ENCODE data around the gene SAP30BP. TPM values are rescaled to one million over a fixed set of nuclear protein-coding genes. Genes with fewer than 3 reads are reported as not detected.

The SAP30BP gene
- total and polyA plus RNA-seq, 10 of the 15 experiments (the other 5 are each of a cell fraction or from before 2014, with no cell fraction given): 57.9 to 166 (median 94.5) TPM

DNA sequence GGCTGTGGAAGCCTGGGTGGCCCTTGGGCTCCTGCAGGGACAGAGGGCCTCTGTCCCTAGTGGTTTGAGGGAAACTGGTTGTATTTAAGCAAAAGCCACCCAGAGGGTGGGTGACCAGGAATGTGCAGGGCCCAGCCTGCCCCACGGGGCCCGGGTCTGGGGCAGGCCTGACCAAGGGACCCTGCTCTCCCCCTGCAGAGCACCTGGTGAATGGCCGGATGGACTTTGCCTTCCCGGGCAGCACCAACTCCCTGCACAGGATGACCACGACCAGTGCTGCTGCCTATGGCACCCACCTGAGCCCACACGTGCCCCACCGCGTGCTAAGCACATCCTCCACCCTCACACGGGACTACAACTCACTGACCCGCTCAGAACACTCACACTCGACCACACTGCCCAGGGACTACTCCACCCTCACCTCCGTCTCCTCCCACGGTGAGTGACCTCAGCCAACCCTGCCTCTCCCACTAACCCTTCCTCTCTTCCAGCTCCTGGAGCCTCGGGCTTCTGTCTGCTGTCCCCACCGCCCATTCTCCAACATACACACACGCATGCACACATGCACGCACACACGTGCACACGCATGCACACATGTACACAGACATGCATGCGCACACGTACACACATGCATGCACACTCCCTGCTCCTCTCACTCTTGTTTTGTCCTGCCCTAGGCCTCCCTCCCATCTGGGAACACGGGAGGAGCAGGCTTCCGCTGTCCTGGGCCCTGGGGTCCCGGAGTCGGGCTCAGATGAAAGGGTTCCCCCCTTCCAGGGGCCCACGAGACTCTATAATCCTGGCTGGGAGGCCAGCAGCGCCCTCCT is 87.5 kb downstream of the SAP30BP start:
- H3K27me3 ChIP-seq (replicated peaks in 1 of 2; ENCODE audit: control insufficient read depth in 2 of 2, insufficient read depth in 2 of 2, low read length in 1 of 2): no peaks in the 10 kb centered on the region
- ChIA-PET SMC1A (ENCODE audit: uncharacterized antibody, unreplicated experiment) (interaction anchor here (1.4 to 1.6 kb wide), 3 partner anchors 10 to 73 kb away, joined by 4 to 10 read pairs (median 5); partner anchors contain the start of gene GALK1), RAD21 (ENCODE audit: unreplicated experiment) (interaction anchor here (1.2 to 2.5 kb wide), 8 partner anchors 10 to 121 kb away, joined by 4 to 32 read pairs (median 8); partner anchors contain the start of genes GALK1, SMIM5 and UNK), POLR2A (interaction anchor here (1.7 to 2.1 kb wide), 2 partner anchors 8 to 10 kb away, joined by 6 to 13 read pairs; partner anchors contain the start of gene GALK1), CTCF (interaction anchor here (0.7 to 4.3 kb wide), 20 partner anchors 10 to 146 kb away, joined by 3 to 75 read pairs (median 14); partner anchors contain the start of genes GALK1, SMIM5, TRIM47 and UNC13D)
- no peak overlapping the region for H2AFZ ChIP-seq (ENCODE audit: control insufficient read depth, low read depth, low read length)
- in situ Hi-C loops (cut with MboI): no loop called here
- no peak for ATAC-seq
- TF ChIP-seq BHLHE40 (IDR thresholded peaks at IDR 0.05; ENCODE audit: borderline replicate concordance in 1 of 2, low read depth in 2 of 2, low read length in 1 of 2): 0 out of 4 replicates have a peak, but pooled peaks of 1 of the 2 experiments have one; percentile 4
- 0 out of 2 replicates have a peak, but pooled peaks have one; percentile 7 for TF ChIP-seq POLR2A (IDR thresholded peaks at IDR 0.05; ENCODE audit: low read depth, low read length)
- peak; percentile 20; the same call in 1 of the 2 replicates for TF ChIP-seq FOXK2 (IDR thresholded peaks at IDR 0.05)
- TF ChIP-seq HDAC2 (IDR thresholded peaks at IDR 0.05): no peak
- no TSS peak for BruUV-seq (replicated peaks)
- DNase-seq (ENCODE audit: low read depth, low spot score): no peak
- no peaks in the 10 kb centered on the region; the same call in 1 of the 2 replicates for H4K20me1 ChIP-seq (ENCODE audit: control insufficient read depth, insufficient read depth)
- H3K79me2 ChIP-seq (ENCODE audit: control insufficient read depth, insufficient read depth, low read length): no peaks in the 10 kb centered on the region
- peaks cover 10% of the 10 kb centered on the region for H3K4me1 ChIP-seq (ENCODE audit: control insufficient read depth, insufficient read depth, low read length)
- no peak overlapping the region for H3K4me2 ChIP-seq (ENCODE audit: control insufficient read depth, insufficient read depth)
- no peaks in the 10 kb centered on the region for H3K36me3 ChIP-seq (ENCODE audit: control insufficient read depth in 2 of 2, insufficient read depth in 2 of 2, low read length in 1 of 2)
- FAIRE-seq: no peak
- WGBS (ENCODE audit: insufficient coverage, insufficient replicate concordance, low lambda C conversion rate, missing lambda C conversion rate): 84% methylated on average over 27 of the region's 27 CpGs
- intact Hi-C loops (cut with micrococcal nuclease; ENCODE audit: unreplicated experiment): loop anchor here (5.0 kb wide), 1 partner anchor 327 kb away; no protein-coding TSS in a partner anchor
- no peaks in the 10 kb centered on the region for H3K9me3 ChIP-seq (replicated peaks; ENCODE audit: control insufficient read depth, insufficient read depth, low read length)
- no peak overlapping the region for H3K9ac ChIP-seq (ENCODE audit: control insufficient read depth, insufficient read depth, low read length)
- no peak overlapping the region for H3K4me3 ChIP-seq
- H3K27ac ChIP-seq (ENCODE audit: control insufficient read depth, insufficient read depth): no peak overlapping the region

GRCh38 chr17:75755205-75755901 is 88.2 kb downstream of the SAP30BP start:
- no peaks in the 10 kb centered on the region for H4K20me1 ChIP-seq (ENCODE audit: control insufficient read depth, insufficient read depth)
- H3K4me3 ChIP-seq: no peak overlapping the region
- no peaks in the 10 kb centered on the region for H3K9me3 ChIP-seq (replicated peaks; ENCODE audit: control insufficient read depth, insufficient read depth, low read length)
- no peak for FAIRE-seq
- no peak for DNase-seq (ENCODE audit: low read depth, low spot score)
- BruUV-seq (replicated peaks): no TSS peak
- SMC1A ChIA-PET (ENCODE audit: uncharacterized antibody, unreplicated experiment): no interaction called here
- no peaks in the 10 kb centered on the region for H3K27me3 ChIP-seq (replicated peaks in 1 of 2; ENCODE audit: control insufficient read depth in 2 of 2, insufficient read depth in 2 of 2, low read length in 1 of 2)
- no peak overlapping the region for H3K27ac ChIP-seq (ENCODE audit: control insufficient read depth, insufficient read depth)
- in situ Hi-C loops (cut with MboI): no loop called here
- H3K79me2 ChIP-seq (ENCODE audit: control insufficient read depth, insufficient read depth, low read length): no peaks in the 10 kb centered on the region
- peaks cover 10% of the 10 kb centered on the region for H3K4me1 ChIP-seq (ENCODE audit: control insufficient read depth, insufficient read depth, low read length)
- WGBS (ENCODE audit: insufficient coverage, insufficient replicate concordance, low lambda C conversion rate, missing lambda C conversion rate): 30% methylated on average over 19 of the region's 20 CpGs
- H3K4me2 ChIP-seq (ENCODE audit: control insufficient read depth, insufficient read depth): no peak overlapping the region
- no peak overlapping the region for H3K9ac ChIP-seq (ENCODE audit: control insufficient read depth, insufficient read depth, low read length)
- H3K36me3 ChIP-seq (ENCODE audit: control insufficient read depth in 2 of 2, insufficient read depth in 2 of 2, low read length in 1 of 2): no peaks in the 10 kb centered on the region
- CTCF ChIA-PET: interaction anchor here (0.7 to 4.3 kb wide), 3 partner anchors 9 to 101 kb away, joined by 3 to 75 read pairs (median 3); partner anchors contain the start of gene GALK1
- no peak for ATAC-seq
- RAD21 ChIA-PET (ENCODE audit: unreplicated experiment): no interaction called here
- H2AFZ ChIP-seq (ENCODE audit: control insufficient read depth, low read depth, low read length): no peak overlapping the region
- intact Hi-C loops (cut with micrococcal nuclease; ENCODE audit: unreplicated experiment): no loop called here
- POLR2A ChIA-PET: no interaction called here
- TF ChIP-seq NR2C2 (IDR thresholded peaks at IDR 0.05; ENCODE audit: borderline replicate concordance, control insufficient read depth, insufficient read length, low read depth) (no peak), SUZ12 (IDR thresholded peaks at IDR 0.05; ENCODE audit: unreplicated experiment) (no peak), USF2 (IDR thresholded peaks at IDR 0.05; ENCODE audit: borderline replicate concordance, low read depth, low read length) (no peak), SRF (IDR thresholded peaks at IDR 0.05; ENCODE audit: low read depth in 2 of 2, low read length in 2 of 2) (no peak)
- TF ChIP-seq, protein P1, sequence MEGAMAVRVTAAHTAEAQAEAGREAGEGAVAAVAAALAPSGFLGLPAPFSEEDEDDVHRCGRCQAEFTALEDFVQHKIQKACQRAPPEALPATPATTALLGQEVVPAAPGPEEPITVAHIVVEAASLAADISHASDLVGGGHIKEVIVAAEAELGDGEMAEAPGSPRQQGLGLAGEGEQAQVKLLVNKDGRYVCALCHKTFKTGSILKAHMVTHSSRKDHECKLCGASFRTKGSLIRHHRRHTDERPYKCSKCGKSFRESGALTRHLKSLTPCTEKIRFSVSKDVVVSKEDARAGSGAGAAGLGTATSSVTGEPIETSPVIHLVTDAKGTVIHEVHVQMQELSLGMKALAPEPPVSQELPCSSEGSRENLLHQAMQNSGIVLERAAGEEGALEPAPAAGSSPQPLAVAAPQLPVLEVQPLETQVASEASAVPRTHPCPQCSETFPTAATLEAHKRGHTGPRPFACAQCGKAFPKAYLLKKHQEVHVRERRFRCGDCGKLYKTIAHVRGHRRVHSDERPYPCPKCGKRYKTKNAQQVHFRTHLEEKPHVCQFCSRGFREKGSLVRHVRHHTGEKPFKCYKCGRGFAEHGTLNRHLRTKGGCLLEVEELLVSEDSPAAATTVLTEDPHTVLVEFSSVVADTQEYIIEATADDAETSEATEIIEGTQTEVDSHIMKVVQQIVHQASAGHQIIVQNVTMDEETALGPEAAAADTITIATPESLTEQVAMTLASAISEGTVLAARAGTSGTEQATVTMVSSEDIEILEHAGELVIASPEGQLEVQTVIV (IDR thresholded peaks at IDR 0.05; ENCODE audit: borderline replicate concordance, partially characterized antibody): no peak
